ENCODE results near the gene ZBTB34.

The ZBTB34 gene

DNA sequence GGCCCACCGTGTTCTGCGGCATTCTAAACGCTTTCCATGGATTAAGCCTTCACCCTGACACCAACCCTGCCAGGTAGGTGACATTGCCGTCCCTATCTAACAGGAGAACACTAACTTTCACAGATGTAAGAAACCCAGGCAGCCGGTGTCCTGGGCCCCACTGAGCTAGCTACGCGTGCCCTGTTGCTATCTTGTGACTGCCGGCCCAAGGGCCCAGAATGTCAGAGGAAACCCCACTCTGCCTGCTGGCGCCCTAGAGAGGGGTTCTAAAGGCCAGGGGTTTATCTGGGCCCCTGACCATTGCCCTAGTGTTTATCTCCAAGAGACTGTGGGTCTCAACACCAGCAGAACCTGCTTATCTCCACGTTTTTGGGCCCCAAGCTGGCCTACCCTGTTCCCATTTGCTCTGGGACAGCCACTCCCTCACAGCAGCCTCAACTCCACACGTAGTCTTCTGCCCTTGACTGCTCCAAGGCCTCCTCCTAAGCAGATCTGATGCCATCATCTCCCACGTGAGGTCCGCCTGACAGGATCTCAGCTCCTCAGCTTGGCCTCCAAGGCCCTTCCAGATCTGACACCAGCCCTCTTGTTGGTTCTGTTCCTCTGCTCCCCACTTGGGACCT lies 18.1 kb upstream of the ZBTB34 start:
- H3K4me3 ChIP-seq (ENCODE audit: control insufficient read depth, low read depth, low read length) = no peak overlapping the region
- no peak for DNase-seq (ENCODE audit: low read depth)
- TF ChIP-seq, protein P1, sequence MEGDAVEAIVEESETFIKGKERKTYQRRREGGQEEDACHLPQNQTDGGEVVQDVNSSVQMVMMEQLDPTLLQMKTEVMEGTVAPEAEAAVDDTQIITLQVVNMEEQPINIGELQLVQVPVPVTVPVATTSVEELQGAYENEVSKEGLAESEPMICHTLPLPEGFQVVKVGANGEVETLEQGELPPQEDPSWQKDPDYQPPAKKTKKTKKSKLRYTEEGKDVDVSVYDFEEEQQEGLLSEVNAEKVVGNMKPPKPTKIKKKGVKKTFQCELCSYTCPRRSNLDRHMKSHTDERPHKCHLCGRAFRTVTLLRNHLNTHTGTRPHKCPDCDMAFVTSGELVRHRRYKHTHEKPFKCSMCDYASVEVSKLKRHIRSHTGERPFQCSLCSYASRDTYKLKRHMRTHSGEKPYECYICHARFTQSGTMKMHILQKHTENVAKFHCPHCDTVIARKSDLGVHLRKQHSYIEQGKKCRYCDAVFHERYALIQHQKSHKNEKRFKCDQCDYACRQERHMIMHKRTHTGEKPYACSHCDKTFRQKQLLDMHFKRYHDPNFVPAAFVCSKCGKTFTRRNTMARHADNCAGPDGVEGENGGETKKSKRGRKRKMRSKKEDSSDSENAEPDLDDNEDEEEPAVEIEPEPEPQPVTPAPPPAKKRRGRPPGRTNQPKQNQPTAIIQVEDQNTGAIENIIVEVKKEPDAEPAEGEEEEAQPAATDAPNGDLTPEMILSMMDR (IDR thresholded peaks at IDR 0.05; ENCODE audit: control insufficient read depth, insufficient read depth, low read depth, low read length, missing control alignments) = no peak

DNA sequence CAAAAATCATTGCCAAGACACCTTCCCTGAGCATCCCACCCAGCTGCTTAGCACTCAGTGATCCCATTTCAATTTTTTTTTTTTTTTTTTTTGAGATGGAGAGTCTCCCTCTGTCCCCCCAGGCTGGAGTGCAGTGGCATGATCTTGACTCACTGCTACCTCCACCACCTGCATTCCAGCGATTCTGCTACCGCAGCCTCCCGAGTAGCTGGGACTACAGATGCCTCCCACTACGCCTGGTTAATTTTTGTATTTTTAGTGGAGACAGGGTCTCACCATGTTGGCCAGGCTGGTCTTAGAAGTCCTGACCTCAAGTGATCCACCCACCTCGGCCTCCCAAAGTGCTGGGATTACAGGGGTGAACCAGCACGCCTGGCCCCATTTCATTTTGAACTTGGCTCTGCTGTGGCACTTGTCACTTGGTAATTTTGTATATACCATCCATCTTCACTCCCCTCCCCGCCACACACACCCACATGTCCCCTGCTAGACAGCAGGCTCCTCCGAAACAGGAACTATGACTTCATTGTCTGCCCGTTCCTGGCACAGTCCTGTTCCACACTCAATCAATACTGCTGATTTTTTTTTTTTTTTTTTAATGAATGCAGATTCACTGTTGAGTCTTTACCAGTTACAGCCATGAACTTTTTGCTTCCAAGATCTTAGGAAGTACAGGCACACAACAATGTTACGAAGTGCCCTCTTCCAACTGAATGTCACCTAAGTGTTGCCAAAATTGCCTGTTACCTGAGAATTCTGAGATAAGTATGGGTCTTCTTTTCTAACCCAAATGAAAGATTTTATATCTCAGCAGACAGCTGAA lies 17.3 kb upstream of the ZBTB34 start:
- TF ChIP-seq, protein P1 (IDR thresholded peaks at IDR 0.05; ENCODE audit: control insufficient read depth, insufficient read depth, low read depth, low read length, missing control alignments) = no peak
- no peak overlapping the region for H3K4me3 ChIP-seq (ENCODE audit: control insufficient read depth, low read depth, low read length)
- no peak for DNase-seq (ENCODE audit: low read depth)

DNA sequence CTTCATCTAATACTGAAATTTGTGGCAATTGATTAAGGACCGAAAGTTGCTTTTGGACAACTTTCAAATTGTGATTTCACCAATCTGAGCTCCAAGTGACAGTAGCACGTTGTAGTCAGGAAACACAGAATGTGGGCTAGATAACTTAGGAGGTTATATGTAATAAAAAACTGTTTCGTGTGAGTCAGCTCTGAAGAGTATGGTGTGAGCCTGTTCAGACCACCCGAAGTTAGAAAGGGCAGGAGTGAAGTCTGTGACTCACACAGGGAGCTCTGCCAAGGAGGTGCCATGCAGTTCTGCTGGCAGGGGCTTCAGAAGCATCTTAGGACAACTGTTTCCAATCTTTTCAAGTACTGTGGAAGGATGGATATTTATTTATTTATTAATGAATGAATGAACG lies 16.4 kb upstream of the ZBTB34 start:
- TF ChIP-seq, protein P1 (IDR thresholded peaks at IDR 0.05; ENCODE audit: control insufficient read depth, insufficient read depth, low read depth, low read length, missing control alignments) = no peak
- H3K4me3 ChIP-seq (ENCODE audit: control insufficient read depth, low read depth, low read length) = no peak overlapping the region
- peak; percentile 59 for DNase-seq (ENCODE audit: low read depth)

DNA sequence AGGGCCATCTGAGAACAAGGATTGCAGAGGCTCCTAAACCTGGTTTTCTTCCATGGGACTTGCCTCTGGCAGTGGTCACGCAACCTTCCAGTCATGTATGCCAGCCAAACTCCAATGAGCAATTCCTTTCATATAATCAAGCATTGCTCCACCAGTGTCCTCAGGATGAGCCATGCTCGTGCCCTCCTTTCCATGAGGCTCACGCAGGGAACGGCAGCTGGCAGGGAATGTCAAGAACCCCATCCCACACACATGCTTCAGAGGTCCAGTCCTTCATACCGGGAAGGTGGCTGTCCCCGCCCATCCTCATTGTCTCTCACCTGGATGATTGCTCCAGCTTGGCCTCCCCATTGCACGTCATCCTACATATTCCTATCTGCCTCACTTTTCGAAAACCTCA lies 13.4 kb upstream of the ZBTB34 start:
- no peak for DNase-seq (ENCODE audit: low read depth)
- TF ChIP-seq, protein P1 (IDR thresholded peaks at IDR 0.05; ENCODE audit: control insufficient read depth, insufficient read depth, low read depth, low read length, missing control alignments) = no peak
- no peak overlapping the region for H3K4me3 ChIP-seq (ENCODE audit: control insufficient read depth, low read depth, low read length)

DNA sequence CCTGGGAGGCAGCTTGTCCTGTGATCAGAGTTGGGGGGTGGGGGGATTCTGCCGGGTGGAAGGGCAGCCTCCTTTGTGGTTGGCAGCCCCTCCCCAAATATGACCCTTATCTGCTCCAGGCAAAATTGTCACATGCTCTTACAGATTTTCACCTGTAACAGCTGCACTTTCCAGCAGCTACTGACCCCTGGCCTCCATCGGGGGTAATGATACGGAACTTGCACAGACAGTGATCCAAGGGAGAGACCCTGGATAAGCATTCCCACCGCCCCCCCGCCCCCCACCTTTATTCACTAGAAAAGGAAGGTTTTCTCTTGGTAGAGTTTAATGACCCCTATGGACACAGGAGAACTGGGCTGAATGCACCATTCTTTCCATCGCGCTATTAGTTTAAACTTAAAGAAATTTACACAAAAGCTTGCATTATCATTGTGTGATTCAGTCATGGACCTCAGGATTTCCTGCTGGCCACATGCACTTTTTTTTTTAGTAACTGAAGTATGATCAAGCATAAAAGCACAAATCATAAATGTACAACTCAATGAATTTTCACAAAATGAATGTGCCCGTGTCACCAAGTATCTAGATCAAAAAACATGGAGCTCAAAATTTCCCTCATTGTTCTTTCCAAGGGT lies 10.7 kb upstream of the ZBTB34 start:
- TF ChIP-seq, protein P1 (IDR thresholded peaks at IDR 0.05; ENCODE audit: control insufficient read depth, insufficient read depth, low read depth, low read length, missing control alignments) = no peak
- H3K4me3 ChIP-seq (ENCODE audit: control insufficient read depth, low read depth, low read length) = no peak overlapping the region
- no peak for DNase-seq (ENCODE audit: low read depth)

DNA sequence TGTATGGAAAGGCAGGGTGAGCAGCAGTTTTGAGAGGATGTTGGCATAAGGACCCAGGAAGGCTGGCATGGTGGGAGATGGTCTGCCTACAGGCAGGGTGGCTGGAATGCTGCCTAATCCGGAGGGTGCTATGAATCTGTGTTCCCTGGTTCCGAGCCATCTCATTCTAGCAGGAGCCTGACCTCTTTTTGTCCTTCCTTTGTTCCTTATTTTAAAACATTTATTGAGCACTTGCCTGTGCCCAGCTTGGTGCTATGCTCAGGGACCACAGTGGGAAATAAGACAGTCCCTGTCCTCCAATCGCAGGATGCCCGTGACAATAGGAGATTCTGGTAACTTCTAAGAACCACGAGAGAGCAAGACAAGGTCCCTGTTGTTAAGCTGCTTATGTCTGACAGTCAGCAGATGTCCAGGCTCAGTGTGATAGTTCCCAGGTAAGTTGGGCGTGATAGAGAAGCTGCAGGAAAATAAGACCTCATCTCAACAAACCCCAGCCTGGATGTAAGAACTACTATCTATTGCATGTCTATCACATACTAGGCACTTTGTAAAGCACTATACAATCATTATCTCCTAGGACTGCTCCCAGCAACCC lies 9.1 kb upstream of the ZBTB34 start:
- no peak overlapping the region for H3K4me3 ChIP-seq (ENCODE audit: control insufficient read depth, low read depth, low read length)
- TF ChIP-seq, protein P1 (IDR thresholded peaks at IDR 0.05; ENCODE audit: control insufficient read depth, insufficient read depth, low read depth, low read length, missing control alignments) = no peak
- no peak for DNase-seq (ENCODE audit: low read depth)

All from AG09309 (cell line).